NCI-H1105 treated with DMSO at 0.1 percent for 48 hours (cell line): Measurements from ENCODE around the gene PFKM.
A peak's percentile ranks its signal among the peaks of the same experiment; 100 is the strongest.

ENCODE experiments used
- DNase-seq: peaks from one replicate; lab custom pipeline; 2025; lab: John Stamatoyannopoulos, UW

Gene PFKM

DNA sequence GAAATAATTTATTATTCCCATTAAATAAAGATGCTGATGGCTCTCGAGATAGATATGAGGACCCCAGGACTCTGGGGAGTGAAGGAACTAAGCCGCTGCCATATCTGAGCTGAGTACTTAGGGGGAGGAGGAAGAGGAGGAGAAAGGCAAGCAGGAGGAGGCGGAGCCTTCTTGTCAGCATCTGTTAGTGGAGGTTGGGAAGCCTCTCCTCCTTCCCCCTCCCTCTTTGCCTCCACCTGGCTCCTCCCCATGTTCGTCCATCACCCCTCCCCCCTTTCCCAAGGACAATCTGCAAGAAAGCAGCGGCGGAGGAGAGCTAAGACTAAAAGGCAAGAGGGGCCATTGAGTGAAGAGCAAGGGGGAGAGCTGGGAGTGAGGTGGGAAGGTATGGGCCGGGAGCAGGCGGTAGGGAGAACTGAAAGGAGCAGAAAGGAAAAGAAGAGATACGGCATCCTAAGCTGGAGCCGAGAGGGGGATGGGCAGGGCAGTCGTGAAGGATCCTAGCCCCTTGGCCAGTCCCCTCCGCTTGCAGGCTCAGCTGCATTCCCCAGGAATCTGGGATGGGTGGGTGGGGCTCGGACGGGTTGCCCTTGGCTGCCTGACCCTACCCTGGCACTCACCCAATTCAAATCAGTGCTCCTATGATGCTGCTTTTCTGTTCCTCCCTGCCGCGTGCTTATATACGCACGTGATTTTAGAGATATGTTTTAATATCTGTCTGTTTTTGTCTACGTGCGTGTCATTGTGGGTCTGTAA is at the start of gene PFKM:
TSS of gene PFKM (plus strand) at position 287 of the 756 bp plus-strand sequence. CDS start 3,411 bp downstream, outside the sequence.
- peak; percentile 92 for DNase-seq

DNA sequence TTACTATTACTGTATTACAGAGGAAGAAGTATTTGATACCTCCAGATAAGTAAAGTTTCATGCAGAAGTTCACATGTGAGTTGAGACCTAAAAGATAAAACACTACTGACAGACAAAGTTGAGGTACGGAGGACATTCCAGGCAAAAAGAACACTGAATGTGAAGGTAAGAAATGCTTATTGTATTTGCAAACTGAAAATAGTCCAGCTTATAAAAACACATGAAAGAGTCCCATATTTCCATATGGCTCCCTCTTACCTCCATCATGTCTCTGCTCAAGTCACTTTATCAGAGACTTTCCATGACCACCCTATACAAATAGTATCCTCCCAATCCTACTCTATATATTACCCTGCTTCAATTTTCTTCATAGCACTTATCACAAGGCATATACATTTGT is 49.1 kb upstream of the PFKM start:
- no peak for DNase-seq

DNA sequence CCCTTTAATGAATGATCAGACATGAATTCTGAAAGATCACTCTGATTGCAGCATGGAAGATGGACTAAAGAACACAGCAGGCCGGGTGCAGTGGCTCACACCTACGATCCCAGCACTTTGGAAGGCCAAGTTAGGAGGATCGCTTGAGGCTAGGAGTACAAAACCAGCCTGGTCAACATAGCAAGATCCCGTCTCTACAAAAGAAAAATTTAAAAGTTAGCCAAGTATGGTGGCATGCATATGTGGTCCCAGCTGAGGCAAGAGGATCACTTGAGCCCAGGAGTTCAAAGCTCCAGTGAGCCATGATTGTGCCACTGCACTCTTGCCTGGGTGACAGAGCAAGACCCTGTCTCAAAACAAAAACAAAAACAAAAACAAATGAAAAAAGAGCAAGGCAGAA is 48.4 kb upstream of the PFKM start:
- DNase-seq, result no peak

DNA sequence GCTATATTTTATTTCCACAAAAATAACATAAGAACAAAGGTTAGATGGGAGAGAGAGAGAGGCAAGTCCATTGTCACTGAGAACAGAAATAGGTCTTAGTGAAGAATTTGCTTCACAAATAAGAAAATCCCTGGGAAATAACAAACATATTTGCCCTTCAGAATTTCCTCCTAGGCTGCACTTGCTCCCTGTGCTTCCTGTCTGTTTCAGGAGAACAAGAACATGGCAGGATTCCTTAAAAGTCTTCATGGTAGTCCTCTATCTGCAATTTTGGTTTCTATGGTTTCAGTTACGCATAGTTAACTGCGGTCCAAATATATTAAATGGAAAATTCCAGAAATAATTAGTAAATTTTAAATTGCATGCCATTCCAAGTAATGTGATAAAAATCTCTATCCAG is 47.4 kb upstream of the PFKM start:
- no peak for DNase-seq

DNA sequence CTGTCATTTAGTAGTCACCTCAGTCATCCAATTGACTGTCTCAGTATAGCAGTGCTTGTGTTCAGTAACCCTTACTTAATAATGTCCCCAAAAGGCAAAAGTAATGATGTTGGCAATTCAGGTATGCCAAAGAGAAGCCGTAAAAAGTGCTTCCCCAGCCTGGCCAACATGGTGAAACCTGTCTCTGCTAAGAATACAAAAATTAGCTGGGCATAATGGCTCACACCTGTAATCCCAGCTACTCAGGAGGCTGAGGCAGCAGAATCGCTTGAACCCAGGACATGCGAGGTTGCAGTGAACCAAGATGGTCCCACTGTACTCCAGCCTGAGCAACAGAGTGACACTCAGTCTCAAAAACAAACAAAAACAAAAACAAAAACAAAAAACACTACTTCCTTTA is 46.9 kb upstream of the PFKM start:
- DNase-seq, result no peak

DNA sequence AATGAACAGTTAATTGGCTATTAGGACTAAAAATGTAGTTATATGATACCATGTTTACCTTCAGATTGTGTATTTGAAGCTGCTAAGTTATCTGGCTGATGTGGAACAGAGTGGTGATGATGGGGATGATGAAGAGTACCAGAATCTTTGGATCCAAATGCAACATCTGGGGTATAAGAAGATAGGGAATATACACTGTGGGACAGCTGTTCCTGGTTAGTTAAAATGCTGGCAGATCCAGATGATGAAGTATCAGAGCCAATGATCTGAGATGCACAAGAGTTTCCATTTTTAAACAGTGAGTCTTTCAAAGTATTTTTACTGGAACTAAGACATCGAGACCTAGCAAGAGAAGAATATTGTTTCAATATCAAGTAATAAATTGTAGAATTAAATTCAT is 44.9 kb upstream of the PFKM start:
- DNase-seq, result no peak

DNA sequence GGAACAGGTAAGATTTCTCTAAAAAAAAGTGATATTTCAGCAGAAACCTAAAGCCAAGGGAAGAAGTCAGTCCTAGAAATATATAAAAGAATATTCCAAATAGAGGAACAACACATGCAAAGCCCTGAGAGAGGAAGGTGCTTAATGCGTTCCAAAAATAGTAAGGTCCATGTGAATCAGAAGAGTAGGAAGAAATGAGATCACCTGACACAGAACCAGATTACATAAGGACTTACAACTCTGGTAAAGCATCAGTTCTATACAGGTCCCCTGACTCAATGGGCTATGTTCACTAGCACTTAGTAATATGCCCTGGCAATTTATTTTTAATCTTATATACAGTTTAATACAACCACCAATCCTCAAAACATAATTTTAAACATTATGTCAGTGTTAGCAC is 43.3 kb upstream of the PFKM start:
- no peak for DNase-seq

DNA sequence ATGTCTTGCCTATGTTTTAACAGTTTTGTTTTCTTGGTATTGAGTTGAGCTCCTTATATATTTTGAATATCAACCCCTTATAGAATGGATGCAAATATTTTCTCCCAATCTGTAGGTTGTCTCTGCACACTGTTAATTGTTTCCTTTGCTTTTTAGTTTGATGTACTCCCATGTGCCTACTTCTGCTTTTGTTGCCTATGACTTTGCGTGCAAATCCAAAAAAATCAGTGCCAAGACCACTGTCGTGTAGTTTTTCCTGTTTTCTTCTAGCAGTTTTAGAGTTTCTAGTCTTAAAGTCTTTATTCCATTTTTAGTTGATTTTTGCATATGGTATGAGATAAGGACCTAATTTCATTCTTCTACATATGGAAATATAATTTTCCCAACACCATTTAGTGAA is 42.1 kb upstream of the PFKM start:
- DNase-seq, result no peak

DNA sequence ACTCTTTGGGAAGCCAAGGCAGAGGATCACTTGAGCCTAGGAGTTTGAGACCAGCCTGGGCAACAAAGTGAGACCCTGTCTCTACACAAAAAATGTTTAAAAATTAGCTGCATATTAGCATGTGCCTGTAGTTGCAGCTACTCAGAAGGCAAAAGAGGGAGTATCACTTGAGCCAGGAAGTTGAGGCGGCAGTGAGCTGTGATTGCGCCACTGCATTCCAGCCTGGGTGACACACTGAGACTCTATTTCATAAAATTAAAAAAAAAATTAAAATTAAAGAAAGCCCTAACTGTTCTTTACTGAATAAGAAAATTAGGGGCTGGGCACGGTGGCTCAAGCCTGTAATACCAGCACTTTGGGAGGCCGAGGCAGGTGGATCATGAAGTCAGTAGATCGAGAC is 40.3 kb upstream of the PFKM start:
- no peak for DNase-seq

DNA sequence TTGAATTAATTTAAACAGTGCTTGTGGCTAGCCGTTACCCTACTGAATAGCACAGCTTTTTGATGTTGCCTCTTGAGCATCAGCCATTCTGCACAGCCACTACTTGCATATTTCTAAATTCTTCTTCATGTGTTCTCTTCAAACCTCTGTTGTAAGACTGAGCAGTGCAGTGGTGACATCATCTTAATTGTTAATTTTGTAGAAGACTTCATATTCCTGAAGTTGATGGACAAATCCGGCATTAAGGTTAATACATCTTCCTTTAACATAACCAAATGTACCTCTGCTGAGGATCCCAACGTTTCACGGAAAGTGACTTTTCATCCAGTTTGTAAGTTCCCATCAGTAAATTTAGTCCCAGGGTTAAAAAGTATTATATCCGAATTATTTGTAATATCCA is 38.9 kb upstream of the PFKM start:
- DNase-seq, result no peak

DNA sequence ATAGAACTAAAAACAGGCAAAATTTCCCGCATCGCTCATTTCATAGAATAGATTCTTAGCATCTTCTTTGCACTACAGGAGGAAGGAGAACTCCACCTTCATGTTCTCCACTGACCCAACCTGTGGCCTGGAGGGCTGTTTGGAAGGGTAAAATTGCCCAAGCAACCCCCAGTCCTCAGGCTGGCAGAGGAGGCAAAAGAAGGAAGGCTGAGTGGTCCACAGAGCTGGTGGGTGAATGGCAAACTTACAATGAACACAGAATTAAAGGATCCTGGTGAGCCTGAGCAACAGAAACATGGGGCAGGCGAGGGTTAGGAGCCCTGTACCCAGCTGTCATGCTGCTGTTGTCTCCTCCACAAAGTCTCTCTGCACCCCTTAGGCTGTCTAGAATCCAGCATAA is 38.3 kb upstream of the PFKM start:
- no peak for DNase-seq

DNA sequence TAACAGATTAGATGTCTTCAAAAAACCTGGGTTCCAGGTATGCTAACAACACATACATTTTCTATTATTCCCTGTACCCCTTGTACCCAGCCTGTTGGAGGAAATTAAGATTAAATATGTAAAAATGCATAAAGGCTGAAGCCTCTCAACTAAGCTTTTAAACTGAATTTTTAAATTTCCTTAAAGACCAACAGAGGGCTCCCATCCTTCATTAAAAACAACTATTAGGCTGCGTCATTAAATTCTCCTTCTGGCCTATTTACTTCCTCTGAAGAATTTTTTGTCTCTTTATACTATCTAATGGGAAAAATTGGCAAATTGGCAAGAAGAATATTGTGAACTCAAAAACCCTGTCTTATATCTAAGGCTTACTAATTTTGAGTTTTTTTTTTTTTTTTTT is 35.1 kb upstream of the PFKM start:
- DNase-seq, result peak; percentile 6

DNA sequence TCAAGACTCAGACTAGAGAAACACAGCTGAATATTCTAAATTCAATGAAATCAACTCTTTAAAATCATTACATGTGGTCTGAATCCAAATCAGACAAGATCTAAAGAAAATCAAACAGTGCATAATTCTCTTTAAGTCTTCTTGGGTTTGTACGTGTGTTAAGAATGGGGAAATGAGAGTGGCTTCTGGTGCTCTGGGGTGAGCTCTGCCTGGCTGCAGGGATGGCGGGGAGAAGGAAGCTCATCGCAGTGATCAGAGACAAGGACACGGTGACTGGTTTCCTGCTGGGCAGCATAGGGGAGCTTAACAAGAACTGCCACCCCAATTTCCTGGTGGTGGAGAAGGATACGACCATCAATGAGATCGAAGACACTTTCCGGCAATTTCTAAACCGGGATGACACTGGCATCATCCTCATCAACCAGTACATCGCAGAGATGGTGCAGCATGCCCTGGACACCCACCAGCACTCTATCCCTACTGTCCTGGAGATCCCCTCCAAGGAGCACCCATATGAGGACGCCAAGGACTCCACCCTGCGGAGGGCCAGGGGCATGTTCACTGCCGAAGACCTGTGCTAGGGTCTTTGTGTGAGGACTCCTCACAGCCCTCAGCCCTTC is 34.2 kb upstream of the PFKM start:
- DNase-seq, result no peak

DNA sequence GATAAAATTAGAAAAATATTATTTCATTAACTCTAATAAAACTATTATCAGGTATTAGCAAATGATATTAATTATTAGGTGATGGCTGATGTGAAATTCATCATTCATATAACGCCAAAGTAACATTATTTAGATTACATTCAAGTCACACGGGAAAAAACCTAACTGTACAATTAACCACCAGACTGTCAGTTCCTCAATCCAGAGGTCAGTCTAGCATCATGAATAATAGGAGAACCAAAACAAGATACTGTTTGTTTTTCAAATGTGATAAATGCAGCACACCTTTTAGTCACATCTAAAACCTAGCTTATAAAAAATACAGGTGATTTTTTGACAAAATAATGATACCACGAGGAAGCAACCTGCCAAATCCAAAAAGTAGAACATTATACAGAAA is 32.8 kb upstream of the PFKM start:
- no peak for DNase-seq

DNA sequence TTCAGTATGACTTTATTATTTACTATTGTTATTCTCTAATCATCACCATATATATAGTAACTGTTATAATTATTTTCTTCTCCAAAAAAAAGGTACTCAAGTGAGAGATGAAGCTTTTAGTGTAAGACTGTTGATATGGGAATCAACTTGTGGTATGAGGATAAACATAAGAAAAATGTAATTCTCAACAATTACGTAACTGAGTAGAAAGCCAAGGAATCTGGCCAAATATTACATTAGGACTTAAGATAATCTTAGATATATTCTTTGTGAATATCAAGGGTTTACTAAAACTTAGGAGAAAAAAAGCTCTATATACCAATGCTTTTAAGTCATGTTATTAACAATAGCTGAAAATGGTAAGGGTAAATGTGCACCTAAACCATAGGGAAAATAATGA is 26.6 kb upstream of the PFKM start:
- DNase-seq, result no peak

DNA sequence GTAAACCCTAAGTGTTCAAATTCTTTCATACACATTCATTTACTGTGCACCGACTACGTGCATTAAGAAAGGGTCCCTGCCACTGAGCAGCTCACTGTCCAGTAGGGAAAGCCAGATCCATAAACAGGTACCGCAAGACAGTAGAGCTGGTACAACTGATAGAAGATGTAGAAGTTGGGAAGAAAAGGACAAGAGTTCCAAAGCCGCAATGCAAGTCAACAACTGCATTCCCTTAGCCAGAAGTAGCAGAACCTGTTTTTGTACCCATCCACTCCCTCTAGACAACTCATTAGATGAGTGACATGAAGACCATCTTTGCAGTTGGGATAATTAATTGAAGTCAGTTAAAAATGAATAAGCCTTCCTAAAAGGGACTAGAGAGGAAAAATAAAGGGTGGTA is 14.6 kb upstream of the PFKM start:
- DNase-seq, result no peak

DNA sequence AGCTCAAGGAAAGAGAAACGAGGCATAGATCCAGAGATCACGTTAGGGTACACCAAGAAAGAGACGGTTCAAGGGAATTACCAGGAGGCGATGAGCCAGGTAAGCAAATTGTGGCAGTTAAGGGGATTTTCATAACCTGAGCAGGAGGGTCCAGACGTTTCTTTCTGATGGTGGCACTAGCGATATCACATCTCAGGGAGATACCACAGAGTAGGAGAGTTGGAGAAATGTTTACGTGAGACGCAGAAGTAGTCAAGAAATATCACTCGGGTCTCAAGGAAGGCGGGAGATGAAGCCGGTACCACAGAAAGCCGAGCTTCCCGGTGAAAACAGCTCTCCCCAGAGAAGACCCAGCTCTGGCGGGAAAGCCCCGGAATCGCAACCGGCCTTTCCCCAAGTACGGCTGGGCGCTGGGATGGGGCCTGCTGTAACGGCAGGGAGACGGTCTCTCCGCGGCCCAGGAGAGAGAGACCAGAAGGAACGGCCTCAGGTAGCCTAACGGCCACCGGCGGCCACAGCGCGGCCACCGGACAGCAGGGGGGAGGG is 13.8 kb upstream of the PFKM start:
- DNase-seq, result peak; percentile 26

DNA sequence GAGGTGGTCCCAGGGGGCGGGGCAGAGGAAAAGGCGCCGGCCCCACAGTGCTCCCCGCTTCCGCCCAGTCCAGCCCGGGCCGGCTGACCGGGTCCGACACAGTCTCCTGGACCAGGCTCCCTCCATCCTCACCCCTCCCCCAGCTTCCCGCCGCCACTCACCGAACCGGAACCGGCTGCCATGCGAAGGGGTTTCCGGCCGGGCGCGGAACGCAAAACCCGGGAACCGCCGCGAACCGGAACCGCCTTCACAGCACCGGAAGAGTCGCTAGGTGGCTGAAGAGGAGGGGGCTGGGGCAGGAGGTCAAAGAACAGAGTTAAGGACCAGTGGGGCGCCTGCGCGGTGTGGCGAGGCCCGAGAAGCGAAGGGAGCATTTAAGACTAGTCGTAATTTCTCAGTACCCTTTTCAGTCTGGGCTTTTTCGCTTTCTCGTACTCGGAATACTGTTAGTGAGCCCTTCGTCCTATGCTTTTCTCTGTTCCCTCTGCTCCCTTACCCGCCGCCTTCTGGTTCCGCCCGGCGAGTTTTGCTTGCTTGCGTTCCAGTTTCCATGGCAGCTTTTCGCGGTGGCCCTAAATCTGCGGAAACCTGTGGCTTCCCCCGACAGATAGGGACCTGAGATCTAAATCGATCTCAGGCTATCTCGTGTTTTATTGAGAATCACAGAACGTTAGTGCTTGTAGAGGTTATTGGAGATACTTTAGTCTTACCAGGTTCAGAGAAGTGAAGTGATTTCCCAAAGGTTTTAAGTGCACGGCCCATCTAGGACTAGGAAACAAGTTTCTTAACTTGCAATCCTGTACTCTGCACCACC is 13.1 kb upstream of the PFKM start, which contains the start of gene SENP1:
TSS of gene SENP1 (minus strand) at position 213 of the 814 bp plus-strand sequence. CDS start 4,607 bp downstream, outside the sequence.
- peak; percentile 92 for DNase-seq

DNA sequence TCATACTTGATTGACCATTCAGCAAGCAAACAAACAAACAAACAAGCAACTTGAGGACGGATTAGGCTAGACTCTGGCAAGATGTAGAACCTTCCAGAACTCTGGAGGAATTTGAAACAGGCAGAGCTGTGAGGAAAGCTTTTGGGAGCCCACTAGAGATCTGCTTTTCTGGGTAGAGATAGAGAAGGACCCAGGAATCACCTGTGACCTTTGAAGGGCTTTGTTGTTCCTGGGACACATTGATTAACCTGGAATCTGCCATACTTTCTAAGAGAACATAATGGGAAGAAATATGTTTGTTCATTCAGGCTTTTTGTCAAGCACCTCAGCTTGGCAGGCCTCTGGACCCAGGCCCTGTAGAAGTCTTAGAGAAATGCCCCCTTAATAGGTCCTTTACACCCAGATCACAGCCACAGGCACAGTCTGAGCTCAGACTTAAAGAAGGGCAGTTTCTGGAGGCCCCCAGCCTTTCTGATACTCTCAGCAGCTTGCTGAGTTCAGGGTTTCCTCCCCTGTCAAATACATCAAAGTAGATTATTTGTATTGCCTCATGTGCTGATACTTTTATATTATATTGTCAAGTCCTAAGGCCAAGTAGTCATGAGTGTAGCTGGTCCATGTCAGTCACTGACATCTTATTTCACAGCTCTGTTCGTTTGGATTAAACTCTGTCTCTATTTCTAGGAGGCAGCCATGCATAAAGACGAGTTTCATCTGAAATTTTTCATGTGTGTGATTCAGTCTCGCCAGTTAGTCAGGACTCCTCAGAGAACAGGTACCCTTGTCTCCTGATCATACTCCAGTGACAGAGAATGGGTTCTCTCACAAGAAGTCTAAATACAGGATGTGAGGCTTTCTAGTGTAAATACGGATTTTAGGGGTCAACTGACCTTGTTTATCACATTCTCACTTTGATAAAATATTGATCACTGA is 12.2 kb upstream of the PFKM start:
- DNase-seq, result no peak

DNA sequence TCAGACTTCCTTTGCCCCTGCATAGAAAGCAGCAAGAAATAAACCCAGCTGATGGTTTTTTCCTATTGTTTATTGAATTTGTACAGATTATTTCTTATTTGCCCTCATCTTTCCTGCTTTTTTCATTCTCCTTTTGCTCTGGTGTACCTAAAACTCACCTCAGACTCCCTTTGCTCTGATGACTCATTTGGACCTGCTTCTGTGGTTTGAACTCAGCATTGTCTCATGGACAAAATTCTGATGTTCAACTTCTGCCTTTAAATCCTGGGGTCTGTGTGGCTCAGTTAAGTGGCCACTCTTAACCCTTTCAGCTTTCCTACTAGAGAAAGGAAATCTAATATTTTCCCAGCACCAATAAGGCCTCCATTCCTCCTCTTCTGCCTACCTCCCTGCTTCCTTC is 9.7 kb upstream of the PFKM start:
- DNase-seq, result no peak

DNA sequence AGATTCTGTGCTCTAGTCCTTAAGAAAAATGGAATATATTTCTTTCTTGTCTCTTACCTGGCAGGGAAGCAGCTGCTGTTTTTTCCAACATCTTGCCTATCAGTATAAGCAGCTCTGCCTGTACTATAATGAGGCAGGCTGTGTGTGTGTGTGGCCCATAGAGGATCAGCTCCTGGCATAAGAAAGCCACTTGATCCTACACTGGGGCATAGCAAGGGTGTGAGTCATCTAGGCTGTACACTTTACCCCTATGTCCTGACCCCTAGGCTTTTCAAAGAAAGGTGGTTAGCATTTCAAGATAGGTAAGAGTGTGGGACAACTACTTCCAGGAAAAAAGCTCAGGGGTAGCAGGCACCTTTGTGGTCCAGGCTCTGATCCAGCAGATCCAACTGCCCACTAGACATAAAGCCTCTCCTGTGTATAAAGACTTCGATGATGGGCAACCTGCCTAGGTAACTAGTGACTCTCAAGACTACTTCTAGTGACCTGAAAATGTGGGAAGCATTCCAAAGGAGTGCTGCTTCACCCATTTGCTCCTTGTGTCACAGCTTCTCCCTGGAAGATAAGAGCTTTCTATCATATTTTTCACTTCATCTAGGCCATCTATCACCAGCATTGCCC is 8.4 kb upstream of the PFKM start:
- no peak for DNase-seq
